GM10248 (cell line): ENCODE results near the gene CENPQ.

ENCODE experiments used
- CTCF ChIA-PET: fragments of 300-600 bp; sonication (Branson Sonifier 250); formaldehyde crosslinking; extraction: SDS; loops from one replicate; lab custom pipeline; 2021; ENCODE audit warnings: antibody characterized with exemption; lab: Yijun Ruan, JAX
- POLR2A ChIA-PET: fragments of 350-650 bp; sonication (Branson Sonifier 250); formaldehyde crosslinking; extraction: SDS; loops from one replicate; lab custom pipeline; 2020; ENCODE audit warnings: antibody characterized with exemption; lab: Yijun Ruan, JAX
- DNase-seq: peaks from one replicate; pipeline ENCODE4 v3.0.0; 2012; ENCODE audit errors: extremely low spot score
- CTCF ChIP-seq: IDR thresholded peaks from 2 replicates; pipeline ENCODE4 v1.5.1; 2012; ENCODE audit warnings: mild to moderate bottlenecking, low read depth; ENCODE audit errors: extremely low read depth, missing control alignments, control extremely low read depth

CENPQ gene

GRCh38 chr6:49530141-49530776 is 67.1 kb downstream of the CENPQ start:
- CTCF ChIA-PET: interaction anchor here (1.4 to 4.6 kb wide), 5 partner anchors 19 to 318 kb away, joined by 4 to 73 read pairs (median 25); partner anchors contain the start of gene C6orf141
- no peak for TF ChIP-seq CTCF
- POLR2A ChIA-PET: no interaction called here

GRCh38 chr6:49531774-49532569 is 68.8 kb downstream of the CENPQ start:
- peak; percentile 42 for DNase-seq
- ChIA-PET POLR2A (no interaction called here), CTCF (interaction anchor here (0.7 to 4.6 kb wide), 27 partner anchors 8 to 392 kb away, joined by 3 to 73 read pairs (median 5); partner anchors contain the start of gene C6orf141)
- peak; percentile 75 for TF ChIP-seq CTCF

More at GRCh38 chr6:49530141-49530776, 67.1 kb downstream of the CENPQ start:
- no peak for DNase-seq

GRCh38 chr6:49535795-49536194 is 72.6 kb downstream of the CENPQ start:
- no peak for DNase-seq
- no peak for TF ChIP-seq CTCF
- ChIA-PET POLR2A (no interaction called here), CTCF (interaction anchor here (1.2 to 1.4 kb wide), 3 partner anchors 9 to 71 kb away, joined by 4 to 5 read pairs (median 4); no protein-coding TSS in a partner anchor)

GRCh38 chr6:49539102-49539501 is 75.9 kb downstream of the CENPQ start:
- no peak for TF ChIP-seq CTCF
- ChIA-PET POLR2A (no interaction called here), CTCF (no interaction called here)
- DNase-seq: no peak

- no peak for TF ChIP-seq CTCF
- DNase-seq: no peak
- ChIA-PET POLR2A (no interaction called here), CTCF (interaction anchor here (1.0 to 4.7 kb wide), 3 partner anchors 9 to 66 kb away, joined by 3 to 15 read pairs (median 10); partner anchors contain the start of gene C6orf141)
These were observed 77.4 kb downstream of the CENPQ start for GRCh38 chr6:49540614-49541013.

- CTCF ChIA-PET: interaction anchor here (1.0 to 4.7 kb wide), 4 partner anchors 9 to 66 kb away, joined by 3 to 15 read pairs (median 8); partner anchors contain the start of gene C6orf141
- POLR2A ChIA-PET: no interaction called here
- DNase-seq: no peak
- no peak for TF ChIP-seq CTCF
These were observed 78.1 kb downstream of the CENPQ start for GRCh38 chr6:49541210-49541724.
